Chondrocyte (in vitro differentiated cells): ENCODE data around the gene PIAS2. TPM values are rescaled to one million over a fixed set of nuclear protein-coding genes. Genes with fewer than 3 reads are reported as not detected.
"Not testable (repeated sequence)": the region's sequence is repeated elsewhere in the genome, so short reads cannot be mapped to it uniquely, and the experiment has no call there.

Experiments
- DNase-seq: peaks from one replicate; pipeline ENCODE4 v3.0.0; 2021; ENCODE audit warnings: mixed read lengths, low spot score
- H3K27ac Mint-ChIP-seq: one replicate; pipeline ENCODE4 v1.8.0; 2021; ENCODE audit warnings: mild to moderate bottlenecking, moderate library complexity, mixed read lengths; ENCODE audit not compliant: unreplicated experiment
- H3K27me3 Mint-ChIP-seq: 2 replicates; pipeline ENCODE4 v1.8.0; 2021; ENCODE audit warnings: low read depth, mixed read lengths
- H3K36me3 Mint-ChIP-seq: 2 replicates; pipeline ENCODE4 v1.8.0; 2021; ENCODE audit warnings: low read depth, mixed read lengths
- H3K4me1 Mint-ChIP-seq: 2 replicates; pipeline ENCODE4 v1.8.0; 2021; ENCODE audit warnings: low read depth, mild to moderate bottlenecking, mixed read lengths
- H3K4me3 Mint-ChIP-seq: one replicate; pipeline ENCODE4 v1.8.0; 2021; ENCODE audit warnings: mild to moderate bottlenecking, moderate library complexity, mixed read lengths; ENCODE audit not compliant: unreplicated experiment
- H3K9me3 Mint-ChIP-seq: 2 replicates; pipeline ENCODE4 v1.8.0; 2021; ENCODE audit warnings: low read depth, mixed read lengths
- long read RNA-seq: library from polyadenylated mRNA; stranded (forward); transcript quantifications from one replicate; pipeline ENCODE4 v2.0.0, GENCODE V29; 2021
- total RNA-seq: library from RNA; stranded (reverse); gene quantifications from 3 replicates; pipeline ENCODE4 v1.2.1, GENCODE V29; 2021
- TF ChIP-seq, protein P1 (sequence below): fragments of 200-600 bp; sonication (generic); IDR thresholded peaks from 2 replicates; pipeline ENCODE4 v1.5.0; 2021; ENCODE audit warnings: antibody characterized with exemption, mild to moderate bottlenecking, moderate library complexity

Gene PIAS2, protein sequence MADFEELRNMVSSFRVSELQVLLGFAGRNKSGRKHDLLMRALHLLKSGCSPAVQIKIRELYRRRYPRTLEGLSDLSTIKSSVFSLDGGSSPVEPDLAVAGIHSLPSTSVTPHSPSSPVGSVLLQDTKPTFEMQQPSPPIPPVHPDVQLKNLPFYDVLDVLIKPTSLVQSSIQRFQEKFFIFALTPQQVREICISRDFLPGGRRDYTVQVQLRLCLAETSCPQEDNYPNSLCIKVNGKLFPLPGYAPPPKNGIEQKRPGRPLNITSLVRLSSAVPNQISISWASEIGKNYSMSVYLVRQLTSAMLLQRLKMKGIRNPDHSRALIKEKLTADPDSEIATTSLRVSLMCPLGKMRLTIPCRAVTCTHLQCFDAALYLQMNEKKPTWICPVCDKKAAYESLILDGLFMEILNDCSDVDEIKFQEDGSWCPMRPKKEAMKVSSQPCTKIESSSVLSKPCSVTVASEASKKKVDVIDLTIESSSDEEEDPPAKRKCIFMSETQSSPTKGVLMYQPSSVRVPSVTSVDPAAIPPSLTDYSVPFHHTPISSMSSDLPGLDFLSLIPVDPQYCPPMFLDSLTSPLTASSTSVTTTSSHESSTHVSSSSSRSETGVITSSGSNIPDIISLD
- 35.9 to 43.6 TPM (median 36.2 TPM) in 3 replicates for total RNA-seq
- long read RNA-seq, full-length matches to known transcripts: 25 of 44 reads
- long read RNA-seq, partial matches to known transcripts: 1 of 44 reads
- long read RNA-seq, other reads (novel, unspliced or antisense): 18 of 44 reads

DNA sequence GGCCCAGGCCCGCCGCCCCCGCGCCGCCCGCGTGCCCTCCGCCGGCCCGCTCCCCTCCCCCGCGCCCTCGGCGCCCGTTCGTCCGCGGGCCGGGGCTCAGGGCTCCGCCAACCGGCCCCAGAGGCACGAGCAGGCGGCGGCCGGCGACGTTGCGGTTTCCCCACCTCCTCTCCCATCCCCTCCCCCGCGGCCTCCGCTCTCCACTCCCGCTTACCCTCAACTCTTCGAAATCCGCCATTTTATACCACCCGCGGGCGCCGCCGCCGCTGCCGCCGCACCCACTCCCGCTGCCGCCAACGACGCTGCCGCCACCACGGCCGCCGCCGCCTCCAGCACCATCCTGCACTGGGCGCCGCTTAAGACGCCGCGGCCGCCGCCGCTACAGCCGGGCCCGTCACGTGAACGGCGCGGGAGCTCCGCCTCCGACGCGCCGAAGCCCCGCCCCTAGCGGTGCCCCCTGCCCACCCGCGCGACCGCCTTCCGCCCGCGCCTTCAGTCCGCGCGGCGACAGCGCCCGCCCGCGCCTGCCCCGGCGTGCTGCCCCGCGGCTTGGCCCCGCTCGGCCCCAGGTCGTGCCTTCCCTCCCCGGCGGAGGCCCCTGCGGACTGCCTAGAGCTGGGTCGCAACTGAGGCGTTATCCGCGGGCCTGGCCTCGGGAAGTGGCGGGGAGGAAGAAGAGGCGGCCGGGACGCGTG lies at the start of gene PIAS2, which contains the start of gene KATNAL2:
Gene PIAS2, minus strand, starts transcription at position 400 of the 695 bp plus-strand sequence. Its CDS starts 162 bp downstream, at position 238.
Gene KATNAL2, plus strand, starts transcription at position 495 of the 695 bp plus-strand sequence. CDS start 29,271 bp downstream, outside the sequence.
- no peaks in the 10 kb centered on the region for H3K9me3 Mint-ChIP-seq
- H3K4me3 Mint-ChIP-seq: peak within 1 kb of the TSS; percentile 83
- TF ChIP-seq, protein P1, sequence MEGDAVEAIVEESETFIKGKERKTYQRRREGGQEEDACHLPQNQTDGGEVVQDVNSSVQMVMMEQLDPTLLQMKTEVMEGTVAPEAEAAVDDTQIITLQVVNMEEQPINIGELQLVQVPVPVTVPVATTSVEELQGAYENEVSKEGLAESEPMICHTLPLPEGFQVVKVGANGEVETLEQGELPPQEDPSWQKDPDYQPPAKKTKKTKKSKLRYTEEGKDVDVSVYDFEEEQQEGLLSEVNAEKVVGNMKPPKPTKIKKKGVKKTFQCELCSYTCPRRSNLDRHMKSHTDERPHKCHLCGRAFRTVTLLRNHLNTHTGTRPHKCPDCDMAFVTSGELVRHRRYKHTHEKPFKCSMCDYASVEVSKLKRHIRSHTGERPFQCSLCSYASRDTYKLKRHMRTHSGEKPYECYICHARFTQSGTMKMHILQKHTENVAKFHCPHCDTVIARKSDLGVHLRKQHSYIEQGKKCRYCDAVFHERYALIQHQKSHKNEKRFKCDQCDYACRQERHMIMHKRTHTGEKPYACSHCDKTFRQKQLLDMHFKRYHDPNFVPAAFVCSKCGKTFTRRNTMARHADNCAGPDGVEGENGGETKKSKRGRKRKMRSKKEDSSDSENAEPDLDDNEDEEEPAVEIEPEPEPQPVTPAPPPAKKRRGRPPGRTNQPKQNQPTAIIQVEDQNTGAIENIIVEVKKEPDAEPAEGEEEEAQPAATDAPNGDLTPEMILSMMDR: peak; percentile 7
- peaks cover 29% of the 10 kb centered on the region for H3K4me1 Mint-ChIP-seq
- peak within 1 kb of the TSS; percentile 85 for H3K27ac Mint-ChIP-seq
- H3K27me3 Mint-ChIP-seq: no peaks in the 10 kb centered on the region
- peak; percentile 86 for DNase-seq
- no peaks in the 10 kb centered on the region for H3K36me3 Mint-ChIP-seq

DNA sequence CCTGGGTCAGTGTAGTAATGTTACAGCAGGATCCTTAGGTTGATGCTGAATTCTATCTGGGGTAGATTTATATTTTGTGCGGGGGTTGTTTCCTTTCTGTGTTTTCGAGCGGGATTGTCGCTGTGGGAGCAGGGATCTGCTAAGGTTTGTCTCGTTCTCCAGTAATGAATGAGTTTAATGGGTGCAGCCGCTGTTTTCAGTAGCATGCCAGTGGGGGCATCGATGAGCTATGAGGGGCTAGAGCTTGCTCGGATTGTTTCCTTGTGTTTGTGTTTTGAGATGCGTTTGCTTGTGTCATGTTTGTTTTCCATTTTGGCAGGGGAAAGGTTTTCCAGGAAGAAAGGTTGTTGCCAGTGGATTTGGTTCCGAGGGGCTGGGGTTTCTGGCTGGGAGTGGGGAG lies 49.0 kb upstream of the PIAS2 start:
- not testable (repeated sequence) for H3K36me3 Mint-ChIP-seq, H3K27me3 Mint-ChIP-seq, H3K27ac Mint-ChIP-seq, H3K4me3 Mint-ChIP-seq, H3K4me1 Mint-ChIP-seq, H3K9me3 Mint-ChIP-seq, DNase-seq

DNA sequence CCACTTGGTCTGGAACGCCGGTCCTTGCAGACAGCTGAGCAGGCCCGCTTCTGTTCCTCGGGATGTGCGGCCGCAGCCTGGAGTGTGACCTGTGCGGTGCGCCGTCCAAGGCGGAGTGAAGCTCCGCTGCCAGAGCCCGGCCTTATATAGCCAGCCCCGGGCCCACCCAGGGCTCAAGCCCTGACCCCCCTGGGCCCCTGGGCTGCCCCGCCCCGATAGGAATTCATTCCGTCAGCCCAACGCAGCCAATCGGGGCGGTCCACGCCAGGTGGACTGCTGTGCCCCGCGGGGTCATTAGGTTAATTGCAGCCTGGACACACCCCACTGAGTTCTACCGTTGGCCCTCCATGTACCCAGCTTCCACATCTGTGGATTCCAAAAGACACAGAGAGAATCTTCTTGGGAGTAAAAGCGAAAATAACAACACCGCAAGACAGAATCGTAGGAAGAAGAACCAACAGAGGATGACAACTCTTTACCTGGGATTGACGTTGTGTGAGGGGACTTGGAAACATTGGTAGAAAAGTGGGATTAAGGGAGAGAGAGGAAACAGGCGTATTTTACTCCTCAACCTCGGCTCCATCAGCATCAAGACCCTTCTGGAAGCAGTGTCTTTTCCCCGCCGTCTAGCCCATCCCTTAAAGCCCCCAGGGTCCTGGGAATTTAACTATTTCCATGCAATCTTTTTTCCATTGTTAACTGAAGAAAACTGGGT lies 47.4 kb upstream of the PIAS2 start:
- H3K36me3 Mint-ChIP-seq, DNase-seq, H3K4me3 Mint-ChIP-seq, H3K9me3 Mint-ChIP-seq, H3K27ac Mint-ChIP-seq, H3K4me1 Mint-ChIP-seq, H3K27me3 Mint-ChIP-seq: not testable (repeated sequence)

DNA sequence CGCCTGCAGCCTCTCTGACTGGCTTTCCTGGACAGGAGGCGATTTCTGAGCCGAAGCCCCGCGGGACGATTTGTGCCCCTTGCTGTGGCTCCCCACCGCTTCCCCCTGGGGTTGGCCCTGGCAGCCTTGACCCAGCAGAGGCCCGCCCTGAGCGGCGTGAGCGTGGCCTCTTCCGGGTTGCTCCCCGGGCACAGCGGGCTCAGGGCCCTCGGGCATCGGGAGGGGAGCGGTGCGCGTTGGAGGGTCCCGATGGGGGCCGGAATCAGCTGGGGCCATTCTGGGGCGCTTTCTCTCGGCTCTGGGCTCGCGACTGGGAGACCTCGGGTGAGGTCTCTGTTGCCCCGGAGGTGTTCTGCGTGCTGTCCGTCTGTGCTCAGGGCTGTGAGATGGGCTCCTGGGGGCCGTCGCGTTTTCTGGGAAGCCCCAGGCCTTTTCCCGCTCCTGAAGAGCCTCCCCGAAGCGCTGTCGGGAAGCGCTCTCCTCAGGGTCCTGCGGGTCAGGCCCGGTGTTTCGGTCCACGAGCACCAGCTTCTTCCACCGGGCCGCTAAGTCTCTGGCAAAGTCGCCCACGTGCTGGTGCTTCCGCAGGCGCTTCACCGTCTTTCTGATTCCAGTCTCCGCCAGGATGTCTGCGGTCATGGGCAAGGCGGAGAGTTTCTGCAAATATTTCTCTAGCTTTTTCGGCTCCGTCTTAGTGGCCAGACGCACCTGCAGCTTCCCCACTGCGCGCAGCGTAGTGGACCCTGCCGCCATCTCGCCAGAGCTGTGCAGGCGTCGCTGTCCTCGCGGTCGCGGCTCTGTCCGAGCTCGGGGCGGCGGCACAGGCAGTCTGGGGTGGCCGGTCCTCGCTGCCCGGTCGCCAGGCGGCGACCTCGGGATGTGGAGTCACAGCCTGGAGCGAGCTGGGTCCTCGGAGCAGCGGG lies 46.6 kb upstream of the PIAS2 start:
- H3K4me3 Mint-ChIP-seq, H3K27me3 Mint-ChIP-seq, H3K27ac Mint-ChIP-seq, H3K9me3 Mint-ChIP-seq, H3K36me3 Mint-ChIP-seq, H3K4me1 Mint-ChIP-seq, DNase-seq: not testable (repeated sequence)

DNA sequence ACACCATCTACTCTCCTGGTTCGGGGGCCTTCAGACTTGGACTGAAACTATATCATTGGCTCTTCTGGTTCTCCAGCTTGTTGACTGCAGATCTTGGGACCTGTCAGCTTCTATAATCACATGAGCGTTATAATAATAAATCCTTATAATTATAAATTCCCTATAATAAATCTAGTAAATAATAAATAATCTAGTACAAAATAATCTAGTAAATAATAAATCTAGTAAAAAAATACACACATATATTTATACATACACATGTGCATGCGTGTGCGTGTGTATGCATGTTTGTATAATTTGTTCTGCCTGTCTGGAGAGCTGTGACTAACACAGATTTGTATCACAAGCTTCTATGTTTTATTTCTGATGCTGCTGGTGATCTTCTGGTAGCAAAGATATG lies 40.9 kb upstream of the PIAS2 start:
- H3K9me3 Mint-ChIP-seq: peaks cover 7% of the 10 kb centered on the region
- no peak overlapping the region for H3K27ac Mint-ChIP-seq
- no peak for DNase-seq
- no peaks in the 10 kb centered on the region for H3K27me3 Mint-ChIP-seq
- peaks cover 5% of the 10 kb centered on the region for H3K36me3 Mint-ChIP-seq
- H3K4me1 Mint-ChIP-seq: peaks cover 2% of the 10 kb centered on the region
- TF ChIP-seq, protein P1: no peak
- H3K4me3 Mint-ChIP-seq: no peak overlapping the region

DNA sequence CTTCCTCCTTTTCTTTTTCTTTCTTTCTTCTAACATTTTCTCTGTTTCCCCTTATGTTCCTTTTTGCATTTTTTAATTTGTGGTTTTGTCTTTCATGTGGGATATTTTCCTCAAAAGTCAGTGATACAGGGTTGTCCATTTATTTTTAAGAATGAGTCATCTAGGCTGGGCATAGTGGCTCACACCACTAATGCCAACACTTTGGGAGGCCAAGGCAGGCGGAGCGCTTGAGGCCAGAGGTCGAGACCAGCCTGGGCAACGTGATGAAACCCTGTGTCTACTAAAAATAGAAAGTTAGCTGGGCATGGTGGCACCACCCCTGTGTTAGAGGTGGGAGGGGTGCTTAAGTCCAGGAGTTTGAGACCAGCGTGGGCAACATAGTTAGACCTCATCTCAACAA lies 35.9 kb upstream of the PIAS2 start:
- peak overlapping the region; percentile 3 for H3K27ac Mint-ChIP-seq
- H3K36me3 Mint-ChIP-seq: peaks cover 1% of the 10 kb centered on the region
- TF ChIP-seq, protein P1: no peak
- no peaks in the 10 kb centered on the region for H3K9me3 Mint-ChIP-seq
- no peaks in the 10 kb centered on the region for H3K27me3 Mint-ChIP-seq
- H3K4me1 Mint-ChIP-seq: peaks cover 5% of the 10 kb centered on the region
- H3K4me3 Mint-ChIP-seq: no peak overlapping the region
- DNase-seq: no peak
